RWPE1 (cell line): ENCODE measurements around the gene SHD.
A peak's percentile ranks its signal among the peaks of the same experiment; 100 is the strongest.

Experiments used
- CTCF ChIA-PET: fragments of 350-600 bp; sonication (Branson Sonifier 250); formaldehyde crosslinking; extraction: SDS; loops from one replicate; lab custom pipeline; 2021; lab: Yijun Ruan, JAX
- POLR2A ChIA-PET: fragments of 400-600 bp; formaldehyde crosslinking; extraction: SDS; loops from one replicate; lab custom pipeline; 2020; ENCODE audit warnings: antibody characterized with exemption; ENCODE audit not compliant: low non-redundant PET; lab: Yijun Ruan, JAX
- DNase-seq: peaks from one replicate; pipeline ENCODE4 v3.0.0; 2012; ENCODE audit warnings: low spot score
- H3K27ac ChIP-seq: fragments of 450-650 bp; 2 replicates; pipeline ENCODE4 v1.5.1; 2017
- TF ChIP-seq, protein P1 (sequence below): fragments of 450-650 bp; conservative IDR thresholded peaks from 2 replicates; pipeline ENCODE4 v1.5.1; 2017; ENCODE audit warnings: low read depth, mild to moderate bottlenecking

Gene SHD

DNA sequence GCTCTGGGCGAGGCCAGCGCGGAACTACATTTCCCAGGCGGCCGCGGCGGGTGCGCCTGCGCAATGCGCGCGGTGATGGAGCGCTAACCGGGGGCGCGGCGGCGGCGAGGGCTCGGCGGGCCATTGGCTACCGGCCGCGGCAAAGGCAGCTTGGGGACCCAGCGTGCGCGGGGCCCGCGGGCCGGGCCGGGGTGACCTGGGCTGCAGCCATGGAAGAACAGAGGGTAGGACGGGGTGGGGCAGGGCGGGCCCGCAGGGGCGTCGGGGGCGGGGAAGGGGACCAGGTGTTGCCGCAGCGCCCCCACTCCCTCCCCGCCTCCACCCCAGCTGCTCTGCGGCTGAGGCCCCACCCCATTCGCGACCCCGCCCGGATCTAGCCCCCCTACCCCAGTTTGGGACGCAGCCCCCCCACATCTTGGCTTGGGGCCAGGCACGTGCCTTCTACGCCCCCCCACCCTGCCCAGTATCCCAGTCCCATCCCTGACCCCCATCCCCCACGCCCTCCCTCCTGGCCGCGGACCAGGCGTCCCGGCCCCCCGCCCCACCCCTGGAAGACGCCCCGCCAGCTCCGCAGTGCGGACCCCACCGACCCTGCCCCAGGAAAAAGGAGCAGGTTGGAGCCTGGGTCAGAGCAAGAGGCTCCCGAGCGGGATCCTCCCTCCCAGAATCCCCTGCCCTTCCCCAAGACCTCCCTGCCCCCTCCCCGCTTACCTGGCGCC lies 25.6 kb downstream of the SHD start, which contains the start of gene FSD1:
FSD1 (plus strand) TSS at position 61 of the 719 bp plus-strand sequence; CDS start at position 210, 149 bp downstream.
- CTCF ChIA-PET, result interaction anchor here (1.3 kb wide), 1 partner anchor 38 kb away, joined by 6 read pairs; no protein-coding TSS in a partner anchor
- POLR2A ChIA-PET, result no interaction called here
- H3K27ac ChIP-seq, result no peak within 1 kb of the TSS
- DNase-seq, result peak; percentile 92
- TF ChIP-seq, protein P1, sequence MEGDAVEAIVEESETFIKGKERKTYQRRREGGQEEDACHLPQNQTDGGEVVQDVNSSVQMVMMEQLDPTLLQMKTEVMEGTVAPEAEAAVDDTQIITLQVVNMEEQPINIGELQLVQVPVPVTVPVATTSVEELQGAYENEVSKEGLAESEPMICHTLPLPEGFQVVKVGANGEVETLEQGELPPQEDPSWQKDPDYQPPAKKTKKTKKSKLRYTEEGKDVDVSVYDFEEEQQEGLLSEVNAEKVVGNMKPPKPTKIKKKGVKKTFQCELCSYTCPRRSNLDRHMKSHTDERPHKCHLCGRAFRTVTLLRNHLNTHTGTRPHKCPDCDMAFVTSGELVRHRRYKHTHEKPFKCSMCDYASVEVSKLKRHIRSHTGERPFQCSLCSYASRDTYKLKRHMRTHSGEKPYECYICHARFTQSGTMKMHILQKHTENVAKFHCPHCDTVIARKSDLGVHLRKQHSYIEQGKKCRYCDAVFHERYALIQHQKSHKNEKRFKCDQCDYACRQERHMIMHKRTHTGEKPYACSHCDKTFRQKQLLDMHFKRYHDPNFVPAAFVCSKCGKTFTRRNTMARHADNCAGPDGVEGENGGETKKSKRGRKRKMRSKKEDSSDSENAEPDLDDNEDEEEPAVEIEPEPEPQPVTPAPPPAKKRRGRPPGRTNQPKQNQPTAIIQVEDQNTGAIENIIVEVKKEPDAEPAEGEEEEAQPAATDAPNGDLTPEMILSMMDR, result no peak

DNA sequence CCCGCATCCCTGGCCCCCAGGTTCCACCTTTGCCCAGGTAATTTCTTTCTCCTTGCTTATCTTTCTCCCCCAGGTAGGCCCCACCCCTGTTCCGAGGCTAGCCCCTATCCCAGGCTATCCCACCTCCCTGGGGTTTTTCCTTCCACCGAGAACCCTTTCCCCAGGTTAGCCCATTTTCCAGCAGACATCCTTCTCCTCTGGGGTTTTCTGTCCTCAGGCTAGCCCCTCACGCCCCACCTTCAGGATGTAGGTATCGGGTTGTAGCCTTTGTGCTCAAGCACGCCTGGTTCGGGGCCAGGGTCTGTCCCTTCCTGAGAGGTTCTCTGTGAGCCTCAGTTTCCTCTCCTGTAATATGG lies 26.2 kb downstream of the SHD start:
- ChIA-PET CTCF (interaction anchor here (1.3 kb wide), 1 partner anchor 38 kb away, joined by 6 read pairs; no protein-coding TSS in a partner anchor), POLR2A (no interaction called here)
- TF ChIP-seq, protein P1, result no peak
- H3K27ac ChIP-seq, result no peak overlapping the region
- DNase-seq, result no peak

DNA sequence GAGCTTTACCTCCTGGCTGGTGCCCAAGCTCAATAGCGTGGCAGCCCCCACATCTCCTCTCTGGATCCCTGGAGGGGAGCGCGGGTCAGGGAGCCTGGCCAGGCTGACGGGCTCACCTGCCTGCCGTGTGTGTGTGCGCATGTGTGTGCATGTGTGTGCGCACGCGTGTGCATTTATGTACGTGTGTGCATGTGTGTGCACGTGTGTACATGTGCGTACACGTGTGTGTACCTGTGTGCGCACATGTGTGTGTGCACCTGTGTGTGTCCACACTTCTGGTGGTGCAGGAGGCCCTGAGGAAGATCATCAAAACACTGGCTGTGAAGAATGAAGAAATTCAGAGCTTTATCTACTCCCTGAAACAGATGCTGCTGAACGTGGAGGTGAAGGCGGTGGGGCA lies 26.6 kb downstream of the SHD start:
- DNase-seq, result no peak
- POLR2A ChIA-PET, result no interaction called here
- CTCF ChIA-PET, result interaction anchor here (0.6 to 1.3 kb wide), 3 partner anchors 24 to 73 kb away, joined by 3 to 6 read pairs (median 3); no protein-coding TSS in a partner anchor
- no peak overlapping the region for H3K27ac ChIP-seq
- TF ChIP-seq, protein P1, result no peak

DNA sequence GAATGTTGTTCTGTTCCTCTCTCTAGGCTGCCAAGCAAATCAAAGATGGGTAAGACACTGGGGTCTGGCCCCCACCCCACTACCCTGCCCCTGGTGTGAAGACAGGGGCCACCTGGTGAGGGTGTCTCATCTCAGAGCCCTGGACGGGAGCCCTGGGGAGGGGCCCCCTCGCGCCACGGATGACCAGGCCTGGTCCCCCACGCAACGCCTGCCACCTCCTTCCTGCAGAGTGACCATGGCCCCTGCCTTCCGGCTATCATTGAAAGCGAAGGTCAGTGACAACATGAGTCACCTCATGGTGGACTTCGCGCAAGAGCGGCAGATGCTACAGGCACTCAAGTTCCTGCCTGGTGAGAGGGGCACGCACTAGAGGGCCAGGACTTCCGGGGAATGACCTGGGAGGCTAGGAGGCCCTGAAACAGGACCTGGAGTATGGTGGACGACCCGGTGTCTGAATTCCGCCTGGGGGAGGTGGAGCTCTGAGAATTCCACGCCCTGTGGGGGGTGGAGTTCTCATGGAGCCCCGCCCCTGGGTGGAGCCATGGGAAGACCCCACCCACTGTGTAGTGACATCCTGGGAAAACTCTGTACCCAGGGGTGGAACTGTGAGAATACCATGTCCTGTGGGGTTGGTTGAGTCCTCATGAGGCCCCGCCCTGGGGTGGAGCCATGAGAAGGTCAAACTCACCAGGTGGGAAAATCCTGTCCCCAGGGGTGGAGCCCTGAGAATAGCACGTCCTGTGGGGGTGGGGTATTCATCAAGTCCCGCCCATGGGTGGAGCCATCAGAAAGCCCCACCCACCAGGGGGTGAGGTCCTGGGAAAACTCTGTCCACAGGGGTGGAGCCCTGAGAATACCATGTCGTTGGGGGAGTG lies 31.4 kb downstream of the SHD start:
- POLR2A ChIA-PET, result interaction anchor here (0.6 kb wide), 1 partner anchor 28 kb away, joined by 4 read pairs; the partner anchor contains the start of gene STAP2
- DNase-seq, result peak; percentile 64
- TF ChIP-seq, protein P1, result no peak
- CTCF ChIA-PET, result interaction anchor here (0.6 kb wide), 2 partner anchors 77 to 1005 kb away, joined by 3 to 6 read pairs; no protein-coding TSS in a partner anchor
- no peak overlapping the region for H3K27ac ChIP-seq

DNA sequence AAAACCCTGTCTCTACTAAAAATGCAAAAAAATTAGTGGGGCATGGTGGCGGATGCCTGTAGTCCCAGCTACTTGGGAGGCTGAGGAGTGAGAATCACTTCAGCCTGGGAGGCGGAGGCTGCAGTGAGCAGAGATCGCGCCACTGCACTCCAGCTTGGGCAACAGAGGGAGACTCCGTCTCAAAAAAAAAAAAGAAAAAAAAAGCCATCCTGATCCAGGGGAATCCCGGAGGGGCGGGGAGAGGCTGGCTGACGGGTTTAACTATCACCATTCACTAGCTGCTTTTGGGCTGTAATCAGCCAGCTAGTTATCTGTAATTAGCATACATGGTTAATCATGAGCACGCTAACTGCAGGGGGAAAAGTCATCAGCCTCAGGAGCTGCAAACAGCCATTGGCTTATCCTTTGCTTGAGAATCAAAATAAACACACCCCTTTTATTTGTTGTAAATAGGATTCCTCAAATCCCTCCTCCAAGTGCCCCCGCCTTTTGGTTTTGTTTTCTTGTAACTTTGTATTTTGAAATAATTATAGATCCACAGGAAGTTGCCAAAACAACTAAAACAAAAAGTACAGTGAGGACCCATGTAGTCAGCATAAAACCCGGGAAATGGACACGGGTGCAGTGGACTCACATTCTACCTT lies 34.9 kb downstream of the SHD start:
- TF ChIP-seq, protein P1, result no peak
- POLR2A ChIA-PET, result interaction anchor here (0.7 kb wide), 1 partner anchor 67 kb away, joined by 5 read pairs; the partner anchor contains the start of gene YJU2
- CTCF ChIA-PET, result interaction anchor here (0.6 kb wide), 2 partner anchors 8 to 78 kb away, joined by 3 to 4 read pairs; no protein-coding TSS in a partner anchor

More for the DNA sequence above, 34.9 kb downstream of the SHD start:
- no peak for DNase-seq
- 0 out of 2 replicates have a peak overlapping the region, but pooled peaks have one; percentile 27 for H3K27ac ChIP-seq
